ENCODE results near the gene TMEM60.
"Not testable (repeated sequence)": the region's sequence is repeated elsewhere in the genome, so short reads cannot be mapped to it uniquely, and the experiment has no call there.

The TMEM60 gene, protein sequence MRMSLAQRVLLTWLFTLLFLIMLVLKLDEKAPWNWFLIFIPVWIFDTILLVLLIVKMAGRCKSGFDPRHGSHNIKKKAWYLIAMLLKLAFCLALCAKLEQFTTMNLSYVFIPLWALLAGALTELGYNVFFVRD

DNA sequence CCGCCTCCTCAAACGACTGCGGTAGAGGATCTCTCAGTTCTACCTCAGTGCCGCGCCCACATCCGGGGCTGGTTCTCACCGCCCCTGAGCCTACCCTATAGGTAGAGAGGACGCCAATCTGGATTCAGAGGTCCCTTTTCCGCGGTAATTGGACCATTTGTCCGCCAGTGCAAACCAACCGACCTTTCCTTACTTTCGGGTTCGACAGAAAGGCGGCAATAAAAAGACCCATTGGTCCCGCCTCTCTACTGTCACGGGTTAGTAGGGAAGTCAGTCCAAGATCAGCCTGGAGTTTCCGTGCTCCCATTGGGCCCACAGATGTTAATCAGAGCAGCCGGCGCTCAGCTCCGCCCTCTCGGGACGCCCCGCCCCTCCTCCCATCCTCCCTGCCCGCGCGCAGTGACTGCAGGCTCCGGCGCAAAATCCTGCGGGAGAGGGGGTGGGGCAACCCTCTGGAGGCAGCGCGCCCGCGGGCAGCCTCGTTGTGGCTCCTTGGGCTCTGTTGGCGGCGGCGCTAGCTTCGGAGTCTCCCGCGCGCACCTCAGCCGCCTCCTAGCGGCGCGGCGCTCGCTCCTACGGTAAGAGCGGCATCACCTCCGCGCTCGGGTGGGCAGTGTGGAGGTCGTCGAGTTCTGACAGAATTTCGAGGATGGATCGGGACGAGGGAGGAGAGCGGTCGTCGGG, at the start of gene TMEM60, which contains the start of gene PHTF2:
TMEM60 (minus strand) TSS at position 41 of the 684 bp plus-strand sequence. CDS start 4,061 bp downstream, outside the sequence.
PHTF2 (plus strand) TSS at position 380 of the 684 bp plus-strand sequence.
- peak; percentile 100 for DNase-seq

DNA sequence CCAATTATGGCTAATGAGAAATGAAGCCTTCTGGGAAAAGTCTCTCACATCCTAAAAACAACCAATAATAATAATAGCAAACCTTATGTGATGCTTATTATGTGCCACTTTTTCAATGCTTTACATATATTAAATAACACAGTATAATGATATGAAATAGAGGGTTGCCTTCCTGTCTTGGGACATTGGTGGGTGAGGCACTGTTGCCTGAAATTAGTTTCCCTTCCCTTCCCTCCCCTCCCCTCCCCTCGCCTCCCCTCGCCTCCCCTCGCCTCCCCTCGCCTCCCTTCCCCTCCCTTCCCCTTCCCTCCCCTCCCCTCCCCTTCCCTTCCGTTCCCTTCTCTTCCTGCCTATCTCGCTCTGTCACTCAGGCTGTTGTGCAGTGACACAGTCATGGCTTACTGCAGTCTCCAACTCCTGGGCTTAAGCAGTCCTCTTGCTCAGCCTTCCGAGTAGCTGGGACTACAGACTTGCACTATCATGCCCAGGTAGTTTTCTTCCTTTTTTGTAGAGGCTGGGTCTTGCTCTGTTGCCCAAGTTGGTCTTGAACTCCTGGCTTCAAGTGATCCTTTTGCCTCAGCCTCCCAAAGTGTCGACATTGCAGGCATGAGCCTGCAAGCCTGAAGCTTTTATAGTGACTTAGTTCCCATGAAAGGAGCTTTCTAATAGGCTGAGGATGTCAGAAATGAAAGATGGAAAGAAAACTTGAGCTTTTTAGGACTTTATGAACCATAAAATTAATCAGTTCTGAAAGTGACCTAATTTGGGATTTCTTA, 48.3 kb upstream of the TMEM60 start:
- no peak for DNase-seq

DNA sequence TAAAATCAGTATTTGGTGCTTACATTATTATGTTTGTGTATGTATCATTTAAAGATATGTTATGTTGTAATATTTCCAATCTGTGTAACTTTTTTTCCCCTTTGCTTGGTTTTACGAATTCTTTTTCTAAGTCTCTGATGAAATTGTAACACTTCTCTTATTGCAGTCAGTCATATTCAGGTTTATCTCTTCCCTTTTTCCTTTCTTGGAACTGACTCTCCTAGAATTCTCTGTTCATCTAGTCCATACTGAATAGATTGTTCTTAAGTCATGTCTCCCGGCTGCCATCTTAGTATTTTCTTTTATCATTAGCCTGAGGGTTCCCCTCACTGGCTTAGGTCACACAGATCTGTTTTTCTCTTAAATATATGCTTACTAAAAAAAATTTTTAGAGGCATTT, 45.0 kb upstream of the TMEM60 start:
- no peak for DNase-seq

DNA sequence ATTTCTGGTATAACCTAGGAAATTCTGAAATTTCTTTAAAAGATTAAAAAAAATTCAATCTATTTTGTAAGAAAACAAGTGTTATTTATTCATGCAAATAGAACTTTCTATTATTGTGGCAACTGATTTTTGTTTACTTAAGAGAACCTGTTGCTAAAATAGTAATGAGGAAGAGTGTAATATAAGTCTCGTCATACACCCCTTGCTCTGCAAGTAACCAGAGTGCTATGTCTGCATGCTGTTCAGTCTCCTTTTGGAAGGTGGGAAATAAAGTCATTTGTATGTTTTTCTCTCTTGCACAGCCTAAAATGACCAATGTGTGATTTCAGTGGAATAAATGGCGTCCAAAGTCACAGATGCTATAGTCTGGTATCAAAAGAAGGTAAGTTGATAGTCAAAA, 41.7 kb upstream of the TMEM60 start:
- no peak for DNase-seq

DNA sequence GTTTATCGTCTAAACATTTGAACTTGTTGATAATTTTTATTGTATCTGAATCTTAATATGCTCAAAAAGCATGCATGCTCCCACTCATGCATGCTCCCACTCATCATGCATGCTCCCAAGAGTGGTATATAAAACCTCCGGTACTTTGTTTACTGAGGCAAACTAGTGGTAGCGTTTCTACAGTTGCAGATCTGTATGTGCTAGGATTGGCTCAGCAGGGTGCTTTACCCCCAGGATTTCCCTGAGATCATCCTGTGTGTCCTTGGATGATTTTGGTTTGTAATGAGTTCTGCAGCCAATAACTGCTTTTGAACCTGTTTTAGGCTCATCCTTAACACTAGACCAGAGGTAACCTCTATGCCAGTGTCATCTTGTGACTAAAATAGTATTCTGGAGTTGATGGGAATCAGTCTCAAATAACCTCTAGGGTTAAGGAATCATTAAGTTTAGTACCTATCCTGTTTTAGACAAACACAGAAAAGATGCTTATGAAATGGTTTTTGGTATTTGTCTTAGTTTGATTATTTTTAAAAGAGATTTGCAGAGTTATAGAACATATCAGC, 40.8 kb upstream of the TMEM60 start:
- DNase-seq: no peak

DNA sequence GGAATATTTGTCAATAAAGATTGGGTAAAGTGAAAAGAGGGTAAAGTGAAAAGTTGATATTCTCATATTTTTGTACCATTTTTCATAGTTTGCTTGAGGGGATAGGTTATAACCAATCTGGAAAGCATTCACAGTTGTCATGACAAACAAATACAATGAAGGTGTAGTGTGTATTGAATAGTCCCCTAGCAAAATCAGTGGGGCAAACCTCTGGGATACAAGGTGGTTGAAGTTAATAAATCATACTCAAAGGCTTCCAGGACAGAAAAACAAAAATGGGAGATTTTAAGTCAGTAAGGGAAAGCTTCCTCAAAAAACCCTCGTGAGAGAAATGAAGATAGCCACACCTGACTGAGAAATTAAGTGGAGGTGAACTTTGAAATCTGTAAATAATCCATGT, 39.7 kb upstream of the TMEM60 start:
- DNase-seq: no peak

DNA sequence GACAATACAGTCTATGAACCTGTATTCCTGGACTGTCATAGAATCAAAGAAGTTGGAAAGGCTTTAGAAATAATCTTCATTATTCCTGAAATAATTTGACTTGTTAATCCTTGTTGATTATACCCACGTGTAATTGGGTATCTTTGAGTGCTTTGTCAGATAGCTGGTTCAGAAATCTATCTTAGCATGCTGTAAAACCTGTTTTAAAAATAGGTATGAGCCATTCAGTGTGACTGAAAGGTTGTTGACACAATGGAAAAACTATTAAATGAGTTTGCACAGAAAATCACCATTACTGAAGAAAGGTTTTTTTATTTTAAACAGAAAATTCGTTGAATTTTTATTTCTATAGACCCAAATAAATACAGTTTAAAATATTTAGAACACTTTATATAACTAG, 39.0 kb upstream of the TMEM60 start:
- DNase-seq: no peak

DNA sequence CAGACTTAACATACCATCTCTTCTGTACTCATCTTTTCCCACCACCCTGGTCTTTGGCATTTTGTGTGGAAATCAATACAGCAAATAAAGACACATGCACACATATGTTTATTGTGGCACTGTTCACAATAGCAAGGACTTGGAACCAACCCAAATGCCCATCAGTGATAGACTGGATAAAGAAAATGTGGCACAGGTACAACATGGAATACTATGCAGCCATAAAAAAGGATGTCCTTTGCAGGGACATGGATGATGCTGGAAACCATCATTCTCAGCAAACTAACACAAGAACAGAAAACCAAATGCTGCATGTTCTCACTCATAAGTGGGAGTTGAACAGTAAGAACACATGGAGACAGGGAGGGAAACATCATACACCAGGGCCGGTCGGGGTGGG, 38.2 kb upstream of the TMEM60 start:
- DNase-seq: not testable (repeated sequence)

DNA sequence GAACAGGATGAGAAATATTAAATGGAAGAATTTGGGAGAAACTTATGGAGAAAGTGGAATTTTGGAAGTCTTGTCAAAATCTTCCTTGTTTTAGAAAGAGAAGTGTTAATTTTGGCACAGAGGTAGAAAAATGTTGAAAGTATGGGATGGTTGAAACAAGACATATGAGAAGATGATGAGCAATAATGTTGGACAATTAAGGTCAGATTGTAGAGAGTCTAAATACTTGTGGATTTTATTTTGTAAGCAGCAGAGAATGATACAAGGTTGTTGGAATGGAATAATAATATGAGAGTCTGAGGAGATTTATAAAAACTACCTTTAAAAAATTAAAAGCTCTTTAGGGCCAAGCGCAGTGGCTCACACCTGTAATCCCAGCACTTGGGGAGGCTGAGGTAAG, 34.9 kb upstream of the TMEM60 start:
- DNase-seq: no peak

DNA sequence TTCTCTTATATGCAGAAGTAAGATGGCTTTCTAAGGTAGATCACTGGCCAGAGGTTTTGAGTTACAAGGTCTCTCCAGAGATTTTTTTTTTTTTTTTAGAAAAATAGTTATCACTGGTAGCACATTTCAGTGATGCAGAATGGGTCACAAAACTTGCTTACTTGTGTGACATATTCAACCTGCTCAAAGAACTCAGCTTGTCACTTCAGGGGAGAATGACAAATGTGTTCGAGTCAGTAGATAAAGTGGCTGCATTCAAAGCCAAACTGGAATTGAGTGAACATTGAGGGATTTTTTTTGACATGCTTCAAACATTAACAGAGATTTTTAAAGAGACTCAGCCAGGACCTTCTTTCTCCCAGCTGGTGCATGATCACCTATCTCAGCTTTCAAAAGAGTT, 33.7 kb upstream of the TMEM60 start:
- DNase-seq: no peak

DNA sequence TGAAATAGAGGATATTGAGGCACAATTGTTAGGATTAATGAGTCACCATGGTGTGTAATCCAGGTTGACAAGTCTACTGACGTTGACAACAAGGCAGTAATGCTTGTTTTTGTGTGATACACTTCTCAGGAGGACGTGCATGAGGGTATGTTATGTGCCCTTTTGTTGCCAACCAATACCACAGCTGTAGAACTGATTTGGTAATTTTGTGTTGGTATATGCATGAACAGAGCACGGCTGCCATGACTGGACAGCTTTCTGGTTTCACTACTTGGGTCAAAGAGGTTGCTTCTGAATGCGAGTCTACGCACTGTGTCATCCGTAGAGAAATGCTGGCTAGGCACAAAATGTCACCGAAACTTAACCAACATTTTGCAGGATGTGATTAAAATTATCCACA, 33.2 kb upstream of the TMEM60 start:
- DNase-seq: no peak

DNA sequence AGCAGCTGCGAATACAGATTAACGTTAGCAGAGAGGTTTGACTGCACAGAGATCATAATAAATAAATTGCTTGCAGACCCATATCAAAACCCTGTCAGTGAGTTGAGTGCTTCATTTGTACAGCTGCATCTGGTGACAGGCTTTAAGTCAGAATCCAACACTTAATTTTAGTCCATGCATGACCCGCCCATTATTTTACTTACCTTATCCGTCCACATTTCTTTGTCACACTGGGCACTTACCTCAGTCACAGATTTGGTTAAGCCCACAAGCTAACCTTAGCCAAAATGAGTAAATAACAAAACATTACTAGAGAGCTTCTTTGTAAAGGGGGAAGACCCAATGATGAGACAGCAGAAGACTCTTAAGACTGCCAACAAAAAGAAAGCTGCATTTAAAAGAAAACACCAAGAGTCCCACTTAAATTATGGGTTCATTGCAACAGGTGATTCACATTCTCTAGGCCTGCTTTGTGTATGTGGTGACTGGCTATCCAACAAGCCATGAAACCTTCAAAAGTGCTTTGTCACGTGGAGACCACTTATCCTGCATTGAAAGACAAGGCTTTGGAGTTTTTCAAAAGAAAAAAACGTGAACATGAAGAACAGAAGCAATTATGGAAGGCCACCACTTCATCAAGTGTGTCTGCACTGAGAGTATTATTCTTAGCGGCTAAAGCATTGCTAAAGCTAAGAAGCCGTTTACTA, 32.6 kb upstream of the TMEM60 start:
- peak; percentile 99 for DNase-seq

DNA sequence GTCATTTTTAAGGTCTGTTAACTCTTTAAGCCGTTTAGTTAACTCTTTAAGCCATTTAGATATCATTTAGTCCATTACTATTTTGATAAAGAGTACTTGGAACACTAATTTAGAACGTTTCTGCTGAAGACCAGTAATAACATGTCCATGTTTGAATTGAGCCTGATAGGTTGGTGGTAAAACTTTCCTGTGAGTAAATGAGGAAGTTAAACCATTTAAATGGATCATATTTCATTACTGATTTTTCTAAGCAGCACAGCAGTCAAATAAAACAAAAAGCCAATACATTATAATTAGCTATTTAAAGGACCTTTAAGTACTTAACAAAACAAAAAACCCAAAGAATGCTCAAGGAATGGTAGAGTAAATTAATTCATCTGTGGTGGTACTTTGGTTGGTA, 29.8 kb upstream of the TMEM60 start:
- DNase-seq: peak; percentile 18

DNA sequence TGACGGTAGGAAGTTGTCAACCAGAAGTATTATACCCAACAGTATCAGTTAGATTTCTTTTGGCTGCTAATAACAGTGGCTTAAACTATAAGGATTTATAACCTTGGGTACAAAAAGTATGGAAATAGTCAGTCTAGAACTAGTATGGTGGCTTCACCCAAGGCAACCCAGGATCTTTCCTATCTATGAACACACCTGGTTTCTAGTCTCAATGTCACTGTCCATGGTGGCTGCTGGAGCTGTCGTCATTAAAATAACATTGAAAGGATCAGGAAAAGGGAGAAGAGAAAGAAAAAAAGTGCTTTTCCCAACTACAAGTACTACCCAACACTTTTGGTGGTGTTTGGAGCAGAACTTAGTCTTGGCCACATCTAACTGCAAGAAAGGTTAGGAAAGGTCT, 28.1 kb upstream of the TMEM60 start:
- no peak for DNase-seq

DNA sequence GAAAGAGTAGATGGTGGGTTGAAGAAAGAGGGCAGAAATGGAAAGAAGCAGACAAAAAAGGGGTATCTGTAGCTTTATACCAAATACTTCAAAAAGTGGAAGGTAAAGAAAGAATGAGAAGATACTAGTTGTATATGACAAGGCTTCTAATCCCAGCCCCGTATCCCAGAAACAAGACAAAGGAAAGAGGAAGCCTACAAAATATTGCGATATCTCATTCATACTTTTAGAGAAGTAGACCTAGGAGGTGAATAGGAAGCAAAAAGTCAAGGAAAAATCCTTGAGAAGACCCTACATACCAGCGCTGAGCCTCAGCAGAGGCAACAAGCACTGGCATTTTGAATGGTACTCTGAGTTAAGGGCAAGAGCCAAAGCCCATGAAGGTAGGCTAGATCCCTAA, 26.9 kb upstream of the TMEM60 start:
- DNase-seq: no peak

DNA sequence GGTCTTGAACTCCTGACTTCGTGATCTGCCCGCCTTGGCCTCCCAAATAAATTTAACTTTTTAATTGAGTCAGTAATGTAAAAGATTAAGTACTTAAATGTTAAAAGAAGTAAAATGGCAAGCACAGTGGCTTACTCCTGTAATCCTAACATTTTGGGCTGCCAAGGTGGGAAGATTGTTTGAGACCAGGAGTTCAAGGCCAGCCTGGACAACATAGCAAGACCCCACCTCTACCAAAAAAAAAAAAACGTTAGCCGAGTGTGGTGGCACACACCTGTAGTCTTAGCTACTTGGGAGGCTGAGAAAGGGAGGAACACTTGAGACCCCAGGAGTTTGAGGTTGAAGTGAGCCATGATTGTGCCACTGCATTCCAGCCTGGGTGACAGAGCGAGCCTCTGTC, 26.4 kb upstream of the TMEM60 start:
- DNase-seq: no peak

DNA sequence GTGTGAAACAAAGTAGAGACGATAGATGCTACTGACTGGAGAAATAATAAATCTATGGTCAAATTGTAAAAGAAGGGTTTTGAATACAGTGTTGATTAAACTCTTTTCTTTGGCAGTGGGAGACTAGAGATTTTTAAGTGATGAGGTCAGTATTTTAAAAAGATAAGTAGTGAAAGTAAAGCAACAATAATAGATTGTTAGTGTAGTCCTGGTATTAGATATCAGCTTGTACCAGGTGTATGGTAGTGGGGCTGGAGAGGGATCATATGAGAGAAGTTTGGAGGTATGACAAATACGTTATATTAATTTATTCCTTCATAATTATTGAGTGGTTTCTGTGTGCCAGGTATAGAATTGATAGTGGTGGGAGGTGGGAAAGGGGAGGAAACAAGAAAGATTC, 25.6 kb upstream of the TMEM60 start:
- DNase-seq: no peak

DNA sequence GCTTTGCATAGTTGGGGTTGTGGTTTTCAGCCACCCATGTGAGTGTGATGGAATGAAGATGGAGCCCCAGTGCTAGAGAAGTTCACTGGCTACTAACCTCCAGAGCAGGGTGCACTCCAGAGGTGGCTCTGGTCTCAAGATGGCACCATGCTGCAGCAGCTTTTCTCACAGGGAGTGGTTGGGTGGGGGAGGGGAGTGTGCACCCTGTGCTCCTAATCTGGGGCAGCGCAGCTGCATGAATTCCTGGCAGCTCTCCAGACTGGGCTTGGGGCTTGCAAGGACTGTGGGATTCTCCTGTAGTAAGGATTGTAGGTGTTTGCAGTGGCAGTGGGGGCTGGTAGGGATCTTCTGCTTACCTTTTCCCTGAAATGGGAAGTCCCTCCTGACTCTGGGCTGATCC, 24.0 kb upstream of the TMEM60 start:
- no peak for DNase-seq

DNA sequence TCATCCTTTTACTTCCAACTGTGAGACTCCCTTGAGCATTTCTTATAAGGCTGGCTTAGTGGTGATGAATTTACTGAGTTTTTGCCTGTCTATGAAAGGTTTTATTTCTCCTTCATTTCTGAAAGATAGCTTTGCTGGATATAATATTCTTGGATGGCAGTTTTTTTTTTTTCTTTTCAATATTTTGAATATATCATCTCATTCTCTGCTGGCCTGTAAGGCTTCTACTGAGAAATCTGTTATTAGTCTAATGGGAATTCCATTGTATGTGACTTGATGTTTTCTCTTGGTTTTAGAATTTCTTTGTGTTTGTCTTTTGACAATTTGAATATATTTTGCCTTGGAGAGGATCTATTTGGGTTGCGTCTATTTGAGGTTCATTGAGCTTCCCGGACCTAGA, 22.7 kb upstream of the TMEM60 start:
- no peak for DNase-seq

DNA sequence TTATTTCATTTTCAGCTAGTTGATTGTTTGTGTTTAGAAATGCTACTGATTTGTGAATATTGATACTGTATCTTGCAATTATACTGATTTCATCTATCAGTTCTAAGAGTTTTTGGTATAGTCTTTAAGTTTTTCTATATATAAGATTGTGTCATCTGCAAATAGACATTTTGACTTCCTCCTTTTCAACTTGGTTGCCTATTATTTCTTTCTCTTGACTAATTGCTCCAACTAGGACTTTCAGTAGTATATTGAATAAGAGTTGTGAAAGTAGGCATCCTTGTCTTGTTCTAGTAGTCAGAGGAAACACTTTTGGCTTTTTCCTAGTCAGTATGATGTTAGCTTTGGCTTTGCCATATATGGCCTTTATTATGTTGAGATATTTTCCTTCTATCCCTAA, 20.8 kb upstream of the TMEM60 start:
- DNase-seq: no peak

DNA sequence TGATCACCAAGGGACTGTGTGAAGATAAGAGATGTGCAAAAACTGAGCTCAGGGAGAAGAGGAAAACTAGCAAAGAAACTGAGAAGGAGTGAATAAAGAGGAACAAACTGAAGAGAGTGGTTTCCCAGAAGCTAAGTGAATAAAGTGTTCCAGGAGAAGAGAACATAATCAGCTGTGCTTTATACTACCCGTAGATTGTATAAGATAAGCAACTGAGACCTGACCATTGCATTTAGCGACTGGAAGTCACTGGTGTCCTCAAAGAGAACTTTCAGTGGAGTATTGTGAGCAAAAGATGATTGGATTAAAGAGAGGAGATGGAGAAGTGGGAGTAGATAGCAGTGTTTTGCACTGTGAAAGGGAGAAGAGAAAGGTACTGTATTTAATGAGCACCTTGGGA, 14.9 kb upstream of the TMEM60 start:
- no peak for DNase-seq

DNA sequence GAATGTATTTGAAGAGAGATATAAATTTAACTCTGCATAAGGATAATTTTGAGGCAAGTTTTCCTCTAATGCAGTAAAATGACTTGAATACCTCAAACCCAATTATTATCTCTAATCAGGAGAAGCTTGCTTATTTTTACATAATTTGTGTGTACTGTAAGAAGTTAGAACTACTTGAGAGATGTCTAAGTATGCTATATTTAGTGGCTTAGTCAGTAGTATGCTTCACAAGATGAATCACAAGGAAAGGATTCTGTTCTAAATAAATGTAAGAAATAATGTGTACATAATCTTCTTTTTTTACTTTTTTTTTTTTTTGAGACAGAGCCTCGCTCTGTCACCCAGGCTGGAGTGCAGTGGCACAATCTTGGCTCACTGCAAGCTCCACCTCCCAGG, 14.1 kb upstream of the TMEM60 start:
- DNase-seq: no peak
